Body of pancreas (tissue), 4 donors: ENCODE measurements around the gene NDUFS1. TPM values are rescaled to one million over a fixed set of nuclear protein-coding genes. Genes with fewer than 3 reads are reported as not detected.
"Not testable (repeated sequence)": the region's sequence is repeated elsewhere in the genome, so short reads cannot be mapped to it uniquely, and the experiment has no call there.

ENCODE experiments used
- ATAC-seq: fragments of 150-250 bp; one replicate; pipeline ENCODE4 v1.9.1; 2016
- DNase-seq, 4 donors: peaks; one replicate each; pipeline ENCODE4 v3.0.0-alpha.2; 2019
- H3K27ac ChIP-seq, 4 donors: fragments of 200-600 bp; sonication (generic); 1 replicate in 3 of 4; 2 replicates in 1 of 4; pipeline versions ENCODE4 v1.5.1 to v1.6.1; 2016 to 2019; ENCODE audit warnings: mild to moderate bottlenecking in 1 of 4, mixed read lengths in 1 of 4, moderate library complexity in 1 of 4
- H3K27me3 ChIP-seq, 2 donors: fragments of 200-600 bp; sonication (generic); one replicate each; pipeline ENCODE4 v1.6.0; 2016; ENCODE audit warnings: mild to moderate bottlenecking in 1 of 2
- H3K36me3 ChIP-seq, 2 donors: fragments of 200-600 bp; sonication (generic); replicated peaks in 1 of 2; 2 replicates each; pipeline ENCODE4 v1.5.1; 2016; ENCODE audit warnings: low read depth in 2 of 2; ENCODE audit not compliant: insufficient read depth in 1 of 2
- H3K4me1 ChIP-seq: fragments of 200-600 bp; sonication (generic); one replicate; pipeline ENCODE4 v1.6.0; 2016
- H3K4me3 ChIP-seq, 2 donors: fragments of 200-600 bp; sonication (generic); 1 replicate in 1 of 2; 2 replicates in 1 of 2; pipeline ENCODE4 v1.5.1; 2016 to 2019
- H3K9me3 ChIP-seq, 3 donors: fragments of 200-600 bp; sonication (generic); 1 replicate in 2 of 3; 2 replicates in 1 of 3; pipeline ENCODE4 v1.5.1; 2016
- POLR2A ChIP-seq, 3 donors: fragments of 450-650 bp; IDR thresholded peaks; one replicate each; pipeline ENCODE4 v1.6.1; 2016; ENCODE audit warnings: antibody characterized with exemption in 3 of 3, mild to moderate bottlenecking in 2 of 3
- WGBS, 2 donors: methylation state at CpG; one replicate each; pipeline ENCODE4 v1.1.5; 2017; 5-methylcytosine and 5-hydroxymethylcytosine counted together
- intact Hi-C: fragments of 100-400 bp; cut with DNase I; formaldehyde crosslinking; loops from one replicate; pipeline ENCODE4 v1.15.1; 2023
- total RNA-seq, 2 donors: library from RNA; depleted of rRNA; stranded (reverse); fragments of >200 nt; gene quantifications; one replicate each; pipeline ENCODE4 v1.1.0, GENCODE V29; 2016
- TF ChIP-seq, protein P1 (sequence below), 7 experiments: fragments of 450-650 bp in 4 of 7; fragments of 200-600 bp in 3 of 7; sonication (generic) in 3 of 7; IDR thresholded peaks; one replicate each; pipeline ENCODE4 v1.5.1; 2016 to 2019; ENCODE audit warnings: antibody characterized with exemption in 7 of 7

NDUFS1 gene
- total RNA-seq, 2 donors from 2014 or later, result 18.7 to 24.1 TPM

DNA sequence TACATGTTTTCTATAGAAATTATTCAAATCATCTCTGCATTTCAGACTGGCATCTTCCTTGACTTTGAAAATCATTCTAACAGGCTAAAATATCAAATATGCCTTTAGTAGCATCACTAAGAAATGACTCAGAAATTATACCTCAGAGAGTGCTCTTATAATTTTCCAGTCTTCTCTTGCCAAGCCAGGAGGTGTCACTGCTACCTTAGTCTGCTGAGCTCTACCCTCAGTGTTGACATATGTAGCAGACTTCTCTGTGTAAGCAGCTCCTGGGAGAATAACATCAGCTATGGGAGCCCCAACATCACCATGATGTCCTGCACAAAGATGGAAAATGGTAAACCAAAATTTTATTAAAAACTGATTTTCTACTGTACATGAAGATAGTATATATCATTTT, 31.6 kb downstream of the NDUFS1 start:
- Histone ChIP-seq H3K4me1 (no peaks in the 10 kb centered on the region), H3K9me3 (no peaks in the 10 kb centered on the region), H3K36me3 (peaks cover 8 to 27% of the 10 kb centered on the region in 2 donors), H3K27ac (no peak overlapping the region), H3K4me3 (no peak overlapping the region), H3K27me3 (no peaks in the 10 kb centered on the region)
- ATAC-seq (no peak), DNase-seq (no peak)
- TF ChIP-seq POLR2A (IDR thresholded peaks at IDR 0.05), result no peak
- TF ChIP-seq, protein P1, sequence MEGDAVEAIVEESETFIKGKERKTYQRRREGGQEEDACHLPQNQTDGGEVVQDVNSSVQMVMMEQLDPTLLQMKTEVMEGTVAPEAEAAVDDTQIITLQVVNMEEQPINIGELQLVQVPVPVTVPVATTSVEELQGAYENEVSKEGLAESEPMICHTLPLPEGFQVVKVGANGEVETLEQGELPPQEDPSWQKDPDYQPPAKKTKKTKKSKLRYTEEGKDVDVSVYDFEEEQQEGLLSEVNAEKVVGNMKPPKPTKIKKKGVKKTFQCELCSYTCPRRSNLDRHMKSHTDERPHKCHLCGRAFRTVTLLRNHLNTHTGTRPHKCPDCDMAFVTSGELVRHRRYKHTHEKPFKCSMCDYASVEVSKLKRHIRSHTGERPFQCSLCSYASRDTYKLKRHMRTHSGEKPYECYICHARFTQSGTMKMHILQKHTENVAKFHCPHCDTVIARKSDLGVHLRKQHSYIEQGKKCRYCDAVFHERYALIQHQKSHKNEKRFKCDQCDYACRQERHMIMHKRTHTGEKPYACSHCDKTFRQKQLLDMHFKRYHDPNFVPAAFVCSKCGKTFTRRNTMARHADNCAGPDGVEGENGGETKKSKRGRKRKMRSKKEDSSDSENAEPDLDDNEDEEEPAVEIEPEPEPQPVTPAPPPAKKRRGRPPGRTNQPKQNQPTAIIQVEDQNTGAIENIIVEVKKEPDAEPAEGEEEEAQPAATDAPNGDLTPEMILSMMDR (IDR thresholded peaks at IDR 0.05), result no peak
- intact Hi-C loops, result no loop called here

DNA sequence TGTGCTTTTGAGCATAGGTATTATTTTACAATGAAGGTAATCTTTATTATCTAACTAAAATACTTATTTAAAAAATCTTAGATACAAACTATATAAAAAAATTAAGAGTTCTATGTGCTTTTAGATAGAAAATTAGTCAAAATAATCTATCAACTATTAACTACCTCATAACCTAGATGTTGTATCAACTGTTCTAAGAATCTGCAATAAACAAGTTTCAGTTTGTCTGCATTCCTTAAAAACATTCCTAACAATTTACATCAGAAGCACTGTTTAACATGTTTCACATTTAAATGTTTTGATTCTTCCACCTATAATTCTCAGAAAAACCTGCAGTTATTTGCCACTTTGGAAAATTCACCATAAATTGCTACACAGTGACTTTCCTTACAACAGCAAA, 33.3 kb downstream of the NDUFS1 start:
- no peak for DNase-seq
- Histone ChIP-seq H3K36me3 (peaks cover 8 to 22% of the 10 kb centered on the region in 2 donors), H3K27me3 (no peaks in the 10 kb centered on the region), H3K9me3 (no peaks in the 10 kb centered on the region), H3K4me1 (no peaks in the 10 kb centered on the region), H3K27ac (no peak overlapping the region), H3K4me3 (no peak overlapping the region)
- TF ChIP-seq POLR2A (IDR thresholded peaks at IDR 0.05), result no peak
- TF ChIP-seq, protein P1 (IDR thresholded peaks at IDR 0.05), result no peak
- intact Hi-C loops, result no loop called here
- no peak for ATAC-seq

DNA sequence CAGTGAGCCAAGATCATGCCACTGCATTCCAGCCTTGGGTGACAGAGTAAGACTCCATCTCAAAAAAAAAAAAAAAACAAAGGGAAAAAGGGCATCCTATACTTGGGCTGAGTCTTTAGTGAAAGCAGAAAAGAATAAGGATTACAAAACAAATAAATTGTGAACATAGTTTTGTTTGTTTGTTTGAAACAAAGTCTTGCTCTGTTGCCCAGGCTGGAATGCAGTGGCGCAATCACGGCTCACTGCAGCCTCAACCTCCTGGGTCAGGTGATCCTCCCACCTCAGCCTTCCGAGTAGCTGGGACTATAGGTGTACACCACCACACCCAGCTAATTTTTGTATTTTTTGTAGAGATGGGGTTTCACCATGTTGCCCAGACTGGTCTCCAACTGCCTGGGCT, 36.7 kb downstream of the NDUFS1 start:
- DNase-seq, H3K27ac ChIP-seq, intact Hi-C loops, H3K9me3 ChIP-seq, H3K27me3 ChIP-seq, ATAC-seq, H3K4me1 ChIP-seq, H3K4me3 ChIP-seq: not testable (repeated sequence)
- 95 to 100% methylated on average over 3 of the region's 3 CpGs for WGBS, 2 donors
- peaks cover 0 to 13% of the 10 kb centered on the region in 2 donors for H3K36me3 ChIP-seq

DNA sequence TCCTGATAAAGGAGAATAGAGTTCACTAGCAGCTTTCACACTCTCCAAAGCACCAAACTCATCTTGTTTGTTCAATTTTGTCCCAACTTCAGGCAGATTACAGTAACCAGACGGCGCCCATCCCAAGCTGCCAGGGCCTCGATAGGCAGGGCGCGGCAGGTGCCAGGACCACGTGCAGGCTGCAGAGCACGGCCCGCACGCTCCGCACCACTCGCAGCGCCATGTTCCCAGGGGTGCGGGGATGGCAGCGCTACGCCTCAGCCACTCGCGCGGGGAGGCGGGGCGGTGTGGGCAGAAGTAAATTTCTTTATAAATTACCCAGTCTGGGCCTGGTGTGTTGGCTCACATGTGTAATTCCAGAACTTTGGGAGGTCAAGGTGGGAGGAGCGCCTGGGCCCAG, 43.0 kb downstream of the NDUFS1 start:
- no peak for DNase-seq
- 91 to 100% methylated on average over 10 to 16 of the region's 21 CpGs for WGBS, 2 donors
- intact Hi-C loops, result no loop called here
- TF ChIP-seq, protein P1 (IDR thresholded peaks at IDR 0.05), result no peak
- TF ChIP-seq POLR2A (IDR thresholded peaks at IDR 0.05), result no peak
- Histone ChIP-seq H3K36me3 (peaks cover 0 to 5% of the 10 kb centered on the region in 2 donors), H3K27me3 (no peaks in the 10 kb centered on the region), H3K27ac (no peak overlapping the region), H3K9me3 (no peaks in the 10 kb centered on the region), H3K4me1 (no peaks in the 10 kb centered on the region), H3K4me3 (no peak overlapping the region)
- ATAC-seq, result no peak

DNA sequence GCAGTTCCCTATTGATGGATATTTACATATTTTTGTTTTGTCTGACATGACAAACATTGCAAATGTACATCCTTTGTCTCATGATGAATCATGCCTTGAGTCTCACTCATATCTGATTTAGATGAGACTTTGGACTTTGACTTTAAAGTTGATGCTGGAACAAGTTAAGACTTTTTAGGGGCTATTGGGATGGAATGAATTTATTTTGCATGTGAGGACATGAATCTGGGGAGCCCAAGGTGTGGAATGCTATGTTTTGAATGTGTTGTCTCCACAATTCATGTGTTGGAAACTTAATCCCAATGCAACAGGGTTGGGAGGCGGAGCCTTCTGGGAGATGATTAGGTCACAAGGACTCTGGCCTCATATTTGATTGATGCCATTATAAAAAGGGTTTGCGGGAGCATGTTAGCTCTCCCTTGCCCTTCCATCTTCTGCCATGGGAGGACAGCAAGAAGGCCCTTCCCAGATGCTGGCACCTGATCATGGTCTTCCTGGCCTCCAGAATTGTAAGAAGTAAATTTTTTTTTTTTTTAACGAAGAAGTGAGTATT, 44.1 kb downstream of the NDUFS1 start:
- intact Hi-C loops, result no loop called here
- no peak for ATAC-seq
- H3K36me3 ChIP-seq, result no peaks in the 10 kb centered on the region
- DNase-seq, result no peak
- H3K4me3 ChIP-seq, result no peak overlapping the region
- no peak overlapping the region for H3K27ac ChIP-seq
- no peaks in the 10 kb centered on the region for H3K27me3 ChIP-seq
- no peaks in the 10 kb centered on the region for H3K4me1 ChIP-seq
- H3K9me3 ChIP-seq, result no peaks in the 10 kb centered on the region
- no peak for TF ChIP-seq POLR2A (IDR thresholded peaks at IDR 0.05)
- TF ChIP-seq, protein P1 (IDR thresholded peaks at IDR 0.05), result no peak
- 95 to 100% methylated on average over 3 of the region's 3 CpGs for WGBS, 2 donors
